Activated T-helper 2 cell treated with anti-CD3 and anti-CD28 coated beads, Interferon-gamma antibody, Interleukin-2, Interleukin-4, amounts not matched to agents 10 μg/mL and 5 μg/mL and 100 μg/mL, durations not matched to agents 14 hours and 24 hours and 36 hours (primary cell): ENCODE measurements around the gene NDUFAF7. TPM values are rescaled to one million over a fixed set of nuclear protein-coding genes. Genes with fewer than 3 reads are reported as not detected.
"Not testable (repeated sequence)": the region's sequence is repeated elsewhere in the genome, so short reads cannot be mapped to it uniquely, and the experiment has no call there.

ENCODE experiments used
- DNase-seq: peaks from one replicate; pipeline ENCODE4 v3.0.0; 2021; ENCODE audit warnings: low spot score
- H3K27ac Mint-ChIP-seq: one replicate; pipeline ENCODE4 v1.8.0; 2021; ENCODE audit warnings: mixed read lengths
- H3K27me3 Mint-ChIP-seq: one replicate; pipeline ENCODE4 v1.8.0; 2021; ENCODE audit warnings: low read depth, mixed read lengths
- H3K36me3 Mint-ChIP-seq: one replicate; pipeline ENCODE4 v1.8.0; 2021; ENCODE audit warnings: low read depth, mixed read lengths
- H3K4me1 Mint-ChIP-seq: one replicate; pipeline ENCODE4 v1.8.0; 2021; ENCODE audit warnings: low read depth, mixed read lengths
- H3K4me3 Mint-ChIP-seq: one replicate; pipeline ENCODE4 v1.8.0; 2021; ENCODE audit warnings: low read depth, mild to moderate bottlenecking, moderate library complexity, mixed read lengths
- H3K9me3 Mint-ChIP-seq: one replicate; pipeline ENCODE4 v1.8.0; 2021; ENCODE audit warnings: mixed read lengths
- intact Hi-C: fragments of 100-400 bp; cut with micrococcal nuclease; formaldehyde crosslinking; loops from one replicate; pipeline ENCODE4 v1.15.1; 2023
- total RNA-seq: library from RNA; stranded (reverse); gene quantifications from 2 replicates; pipeline ENCODE4 v1.2.3, GENCODE V29; 2022

Gene NDUFAF7
- total RNA-seq, 1 donor from 2014 or later, result 21.2 TPM

DNA sequence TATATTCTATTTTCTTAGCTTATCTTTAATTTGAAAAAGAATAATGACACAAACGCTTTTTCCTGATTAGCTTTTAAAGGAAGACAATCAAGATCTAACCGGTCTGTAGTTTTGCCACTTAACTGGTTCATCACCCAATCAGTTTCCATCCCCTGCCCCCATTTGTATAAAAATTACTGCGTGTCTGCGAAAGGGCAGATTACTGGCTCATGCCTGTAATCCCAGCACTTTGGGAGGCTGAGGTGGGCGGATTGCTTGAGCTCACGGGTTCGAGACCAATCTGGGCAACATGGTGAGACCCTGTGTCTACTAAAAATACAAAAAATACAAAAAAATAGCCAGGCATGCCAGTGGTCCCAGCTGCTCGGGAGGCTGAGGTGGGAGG is 32.8 kb upstream of the NDUFAF7 start:
- peaks cover 1% of the 10 kb centered on the region for H3K27me3 Mint-ChIP-seq
- H3K4me1 Mint-ChIP-seq, result peaks cover 32% of the 10 kb centered on the region
- no peak for DNase-seq
- H3K36me3 Mint-ChIP-seq, result peaks cover 43% of the 10 kb centered on the region
- H3K4me3 Mint-ChIP-seq, result no peak overlapping the region
- intact Hi-C loops, result no loop called here
- peaks cover 3% of the 10 kb centered on the region for H3K9me3 Mint-ChIP-seq
- no peak overlapping the region for H3K27ac Mint-ChIP-seq

DNA sequence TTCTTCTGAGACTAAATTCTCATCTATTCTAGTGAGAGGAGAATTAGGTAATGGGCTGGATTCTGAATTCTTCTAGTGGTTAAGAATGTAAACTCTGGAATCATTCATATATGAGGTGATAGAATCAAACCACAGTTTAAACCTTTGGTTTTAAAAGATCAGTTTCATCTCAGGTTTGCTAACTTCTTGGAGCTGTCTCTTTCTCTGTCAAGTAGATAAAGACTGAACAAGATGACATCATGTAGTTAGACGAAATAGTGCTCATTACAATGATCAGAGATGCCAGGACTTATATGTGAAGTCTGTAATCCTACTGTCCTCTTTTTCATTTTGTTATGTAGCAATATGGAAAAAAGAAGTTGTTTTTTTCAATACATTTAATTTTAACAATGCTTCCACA is 30.2 kb upstream of the NDUFAF7 start:
- Mint-ChIP-seq H3K4me3 (no peak overlapping the region), H3K27me3 (no peaks in the 10 kb centered on the region), H3K27ac (peak overlapping the region; percentile 67), H3K4me1 (peaks cover 33% of the 10 kb centered on the region), H3K36me3 (peaks cover 68% of the 10 kb centered on the region), H3K9me3 (peaks cover 22% of the 10 kb centered on the region)
- intact Hi-C loops, result loop anchor here (1.0 kb wide), 2 partner anchors 30 to 235 kb away; partner anchors contain the start of genes CEBPZ, NDUFAF7 and STRN
- no peak for DNase-seq

DNA sequence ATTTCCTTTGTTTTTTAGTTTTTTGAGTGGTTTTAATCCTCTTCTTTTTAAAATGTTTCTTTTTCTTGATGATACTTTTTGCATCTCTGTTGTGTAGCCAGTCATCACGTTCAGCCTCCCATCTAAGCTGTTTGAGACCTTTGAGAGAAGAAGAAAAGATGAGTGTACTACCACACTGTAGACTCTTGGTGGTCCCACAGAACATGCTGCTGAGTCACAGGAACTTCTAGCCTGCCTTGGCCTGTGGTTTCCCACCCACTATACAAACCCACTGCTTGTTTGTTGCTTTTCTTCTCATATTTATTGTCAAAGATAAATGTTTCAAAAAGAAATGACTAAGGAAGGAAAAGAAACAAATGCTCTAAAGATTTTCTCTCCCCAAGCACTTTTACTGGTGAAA is 29.7 kb upstream of the NDUFAF7 start:
- Mint-ChIP-seq H3K4me1 (peaks cover 33% of the 10 kb centered on the region), H3K4me3 (no peak overlapping the region), H3K9me3 (peaks cover 25% of the 10 kb centered on the region), H3K36me3 (peaks cover 71% of the 10 kb centered on the region), H3K27me3 (no peaks in the 10 kb centered on the region), H3K27ac (peak overlapping the region; percentile 63)
- intact Hi-C loops, result loop anchor here (1.0 kb wide), 2 partner anchors 30 to 235 kb away; partner anchors contain the start of genes CEBPZ, NDUFAF7 and STRN
- no peak for DNase-seq

DNA sequence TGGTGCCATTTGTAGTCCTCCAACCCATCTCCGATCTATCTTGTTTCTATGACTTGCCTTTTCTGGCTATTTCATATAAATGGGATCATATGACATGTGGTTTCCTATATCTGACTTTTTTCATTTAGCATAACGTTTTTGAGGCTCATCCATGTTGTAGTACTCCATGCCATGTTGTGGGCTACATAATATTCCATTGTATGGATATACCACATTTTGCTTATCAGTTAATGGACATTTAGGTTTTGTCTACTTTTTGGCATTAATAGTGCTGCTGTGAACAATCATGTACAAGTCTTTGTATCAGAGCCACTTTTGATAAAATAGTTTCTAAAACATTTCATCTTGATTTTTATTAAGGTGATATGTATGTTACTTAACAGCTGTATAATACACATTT is 27.8 kb upstream of the NDUFAF7 start:
- peaks cover 90% of the 10 kb centered on the region for H3K36me3 Mint-ChIP-seq

DNA sequence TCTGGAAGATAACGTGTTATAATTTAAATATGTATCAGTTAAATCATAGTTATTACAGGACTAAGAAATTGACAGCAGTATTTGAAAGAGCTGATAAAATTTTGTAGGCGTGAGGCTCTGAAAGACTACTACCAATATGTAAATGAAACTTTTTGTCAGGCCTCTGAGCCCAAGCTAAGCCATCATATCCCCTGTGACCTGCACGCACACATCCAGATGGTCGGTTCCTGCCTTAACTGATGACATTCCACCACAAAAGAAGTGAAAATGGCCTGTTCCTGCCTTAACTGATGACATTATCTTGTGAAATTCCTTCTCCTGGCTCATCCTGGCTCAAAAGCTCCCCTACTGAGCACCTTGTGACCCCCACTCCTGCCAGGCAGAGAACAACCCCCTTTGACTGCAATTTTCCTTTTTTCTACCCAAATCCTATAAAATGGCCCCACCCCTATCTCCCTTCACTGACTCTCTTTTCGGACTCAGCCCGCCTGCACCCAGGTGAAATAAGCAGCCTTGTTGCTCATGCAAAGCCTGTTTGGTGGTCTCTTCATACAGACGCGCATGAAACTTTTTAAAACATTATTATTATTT is 26.3 kb upstream of the NDUFAF7 start:
- H3K27me3 Mint-ChIP-seq, H3K27ac Mint-ChIP-seq, DNase-seq, intact Hi-C loops, H3K4me3 Mint-ChIP-seq: not testable (repeated sequence)
- Mint-ChIP-seq H3K4me1 (peaks cover 21% of the 10 kb centered on the region), H3K36me3 (peaks cover 94% of the 10 kb centered on the region), H3K9me3 (peaks cover 55% of the 10 kb centered on the region)

More for the DNA sequence above, 27.8 kb upstream of the NDUFAF7 start:
- intact Hi-C loops, result no loop called here
- H3K27me3 Mint-ChIP-seq, result no peaks in the 10 kb centered on the region
- no peak overlapping the region for H3K4me3 Mint-ChIP-seq
- H3K9me3 Mint-ChIP-seq, result peaks cover 44% of the 10 kb centered on the region
- H3K27ac Mint-ChIP-seq, result no peak overlapping the region
- peaks cover 28% of the 10 kb centered on the region for H3K4me1 Mint-ChIP-seq
- no peak for DNase-seq

DNA sequence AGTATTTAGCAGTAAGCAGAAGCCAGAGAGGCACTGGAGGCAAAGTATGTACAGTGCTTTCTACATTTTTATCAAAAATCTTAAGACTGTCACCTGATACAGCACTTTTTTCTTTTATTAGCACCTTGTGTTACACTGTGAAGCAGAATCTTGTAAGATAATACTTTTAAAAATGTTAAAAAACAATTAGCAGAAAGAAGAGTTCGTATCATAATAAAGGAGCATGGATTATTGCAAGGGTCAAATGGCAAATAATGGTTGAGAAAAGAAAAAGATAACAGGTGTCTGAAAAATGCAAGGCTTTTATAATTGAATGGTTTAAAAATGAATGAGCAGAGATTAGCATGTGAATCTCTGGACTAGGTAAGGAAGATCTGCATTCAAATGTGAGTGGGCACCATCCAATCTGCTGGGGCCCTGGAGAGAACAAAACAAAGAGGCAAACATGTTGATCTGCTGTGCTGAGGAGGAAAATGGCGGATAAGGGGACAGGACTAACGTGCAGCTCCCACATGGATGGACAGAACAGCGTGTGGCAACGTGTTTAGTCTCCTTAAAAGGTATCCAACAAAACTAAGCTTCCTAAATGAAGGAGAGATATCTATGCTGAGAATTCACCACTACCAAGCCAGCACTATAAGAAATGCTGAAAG is 25.6 kb upstream of the NDUFAF7 start:
- Mint-ChIP-seq H3K36me3 (peaks cover 94% of the 10 kb centered on the region), H3K27ac (no peak overlapping the region), H3K9me3 (peaks cover 55% of the 10 kb centered on the region), H3K27me3 (no peaks in the 10 kb centered on the region), H3K4me1 (peaks cover 17% of the 10 kb centered on the region), H3K4me3 (no peak overlapping the region)
- intact Hi-C loops, result no loop called here
- DNase-seq, result no peak

DNA sequence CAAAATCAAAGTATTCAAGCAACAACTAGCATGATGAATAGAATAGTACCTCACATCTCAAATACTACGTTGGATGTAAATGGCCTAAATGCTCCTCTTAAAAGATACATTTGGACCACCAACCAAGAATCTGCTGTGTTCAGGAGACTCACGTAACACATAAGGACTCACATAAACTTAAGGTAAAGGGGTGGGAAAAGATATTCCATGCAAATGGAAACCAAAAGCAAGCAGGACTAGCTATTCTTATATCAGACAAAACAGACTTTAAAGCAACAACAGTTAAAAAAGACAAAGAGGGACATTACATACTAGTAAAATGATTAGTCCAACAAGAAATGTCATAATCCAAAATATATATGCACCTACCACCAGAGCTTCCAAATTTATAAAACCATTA is 24.7 kb upstream of the NDUFAF7 start:
- peaks cover 55% of the 10 kb centered on the region for H3K9me3 Mint-ChIP-seq
- DNase-seq, H3K4me3 Mint-ChIP-seq, H3K27ac Mint-ChIP-seq, H3K27me3 Mint-ChIP-seq, H3K4me1 Mint-ChIP-seq, intact Hi-C loops: not testable (repeated sequence)
- peaks cover 94% of the 10 kb centered on the region for H3K36me3 Mint-ChIP-seq

DNA sequence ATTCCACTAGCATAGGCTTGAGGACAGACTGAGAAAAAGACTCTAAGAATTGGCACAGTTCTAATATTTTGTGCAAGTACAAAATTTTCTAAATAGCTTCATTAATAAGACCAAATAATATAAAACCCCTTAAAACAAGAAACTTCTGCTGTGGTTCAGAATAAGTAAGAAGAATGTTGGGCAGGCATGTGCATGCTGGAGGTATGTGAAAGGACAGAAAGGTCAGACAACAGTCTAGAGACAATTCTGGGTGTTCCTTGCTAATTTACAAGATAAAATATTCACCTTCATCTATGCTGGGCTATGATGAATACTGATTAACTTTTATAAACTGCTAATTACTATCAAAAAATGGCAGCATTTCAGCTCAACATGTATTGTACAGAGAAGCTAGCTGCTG is 20.2 kb upstream of the NDUFAF7 start:
- Mint-ChIP-seq H3K27ac (no peak overlapping the region), H3K36me3 (peaks cover 80% of the 10 kb centered on the region), H3K4me1 (peaks cover 3% of the 10 kb centered on the region), H3K4me3 (no peak overlapping the region), H3K9me3 (peaks cover 33% of the 10 kb centered on the region), H3K27me3 (no peaks in the 10 kb centered on the region)
- no peak for DNase-seq
- intact Hi-C loops, result no loop called here

DNA sequence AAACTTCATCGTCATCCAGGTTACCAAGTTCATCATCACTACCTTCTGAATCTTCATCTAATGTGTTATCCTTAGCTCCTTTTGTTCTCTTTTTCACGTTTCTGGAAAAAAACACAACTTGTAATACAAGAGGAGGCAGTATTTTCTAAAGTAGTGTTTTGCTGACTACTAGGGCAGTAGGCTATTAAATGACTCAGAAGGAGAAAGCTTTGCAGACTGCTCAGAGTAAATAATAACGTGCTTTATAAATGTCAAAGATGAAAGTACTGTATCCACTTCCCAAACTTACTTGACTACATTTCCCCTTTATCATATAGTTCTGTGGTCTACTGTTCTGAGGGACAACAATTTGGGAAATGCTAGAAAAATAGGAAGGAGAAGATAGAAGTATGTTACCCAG is 19.5 kb upstream of the NDUFAF7 start:
- Mint-ChIP-seq H3K36me3 (peaks cover 80% of the 10 kb centered on the region), H3K9me3 (peaks cover 28% of the 10 kb centered on the region), H3K4me3 (no peak overlapping the region), H3K4me1 (peaks cover 3% of the 10 kb centered on the region), H3K27ac (no peak overlapping the region), H3K27me3 (no peaks in the 10 kb centered on the region)
- DNase-seq, result no peak
- intact Hi-C loops, result no loop called here

DNA sequence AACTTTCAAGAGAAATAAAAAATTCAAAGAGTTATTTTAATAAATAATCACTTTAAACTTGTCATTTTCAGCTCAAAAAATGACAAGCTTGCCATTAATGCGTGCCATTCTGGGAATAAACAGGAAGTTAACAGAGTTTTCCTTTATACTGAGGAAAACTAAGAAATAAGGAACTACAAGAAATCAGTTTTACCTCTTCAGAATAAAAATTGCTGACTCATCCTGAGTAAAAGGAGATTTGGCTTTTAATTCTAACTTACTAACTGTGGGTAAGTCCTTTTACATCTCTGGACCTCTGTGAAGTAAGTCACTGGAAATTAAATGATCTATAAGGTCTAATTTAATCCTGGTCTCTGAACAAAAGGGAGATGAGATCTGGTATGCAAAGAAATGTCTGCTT is 16.2 kb upstream of the NDUFAF7 start:
- H3K9me3 Mint-ChIP-seq, result no peaks in the 10 kb centered on the region
- H3K27ac Mint-ChIP-seq, result no peak overlapping the region
- H3K4me1 Mint-ChIP-seq, result no peaks in the 10 kb centered on the region
- no peaks in the 10 kb centered on the region for H3K27me3 Mint-ChIP-seq
- peaks cover 68% of the 10 kb centered on the region for H3K36me3 Mint-ChIP-seq
- no peak overlapping the region for H3K4me3 Mint-ChIP-seq
- DNase-seq, result no peak
- intact Hi-C loops, result no loop called here

DNA sequence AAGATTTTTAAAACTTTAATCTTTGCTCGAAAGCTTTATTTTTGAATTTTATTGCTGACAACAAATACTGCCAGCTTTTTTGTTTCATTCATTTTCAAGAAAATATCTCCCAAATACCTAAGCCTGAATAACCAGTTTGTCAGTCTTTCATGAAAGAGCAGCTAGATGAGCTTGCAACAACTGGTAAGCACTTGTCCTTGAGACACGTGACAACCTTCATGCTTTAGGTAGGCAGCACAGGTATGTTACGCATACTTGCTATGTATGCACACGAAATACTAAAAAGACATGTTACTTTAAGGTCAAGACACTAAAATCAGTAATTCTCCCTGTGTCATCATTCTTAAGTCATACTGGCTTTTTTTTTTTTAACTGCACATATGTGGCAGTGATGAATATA is 12.4 kb upstream of the NDUFAF7 start:
- H3K36me3 Mint-ChIP-seq, result peaks cover 70% of the 10 kb centered on the region
- intact Hi-C loops, result no loop called here
- no peak overlapping the region for H3K4me3 Mint-ChIP-seq

DNA sequence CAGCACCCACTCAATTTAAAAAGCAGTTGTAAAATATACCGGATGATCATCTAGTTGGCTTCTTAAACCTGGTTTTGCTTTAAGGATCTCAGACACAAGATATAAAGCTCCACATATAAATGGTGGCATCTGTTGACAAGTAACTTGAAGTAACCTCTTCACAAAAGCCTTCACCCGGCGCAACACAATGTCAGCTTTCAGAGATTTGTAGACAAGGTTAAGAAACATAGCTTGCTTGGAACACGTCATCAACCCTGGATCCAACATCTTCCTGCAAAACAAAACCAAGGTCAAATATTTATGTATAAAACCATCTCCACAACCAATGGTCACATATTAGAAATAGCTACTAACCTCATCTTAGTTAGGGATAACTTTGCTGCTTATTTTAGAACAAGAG is 8.3 kb upstream of the NDUFAF7 start:
- no peak overlapping the region for H3K4me3 Mint-ChIP-seq
- H3K27ac Mint-ChIP-seq, result no peak overlapping the region
- no peaks in the 10 kb centered on the region for H3K9me3 Mint-ChIP-seq
- H3K4me1 Mint-ChIP-seq, result peaks cover 34% of the 10 kb centered on the region
- H3K36me3 Mint-ChIP-seq, result peaks cover 85% of the 10 kb centered on the region
- intact Hi-C loops, result no loop called here
- H3K27me3 Mint-ChIP-seq, result no peaks in the 10 kb centered on the region
- no peak for DNase-seq

More for the DNA sequence above, 12.4 kb upstream of the NDUFAF7 start:
- H3K9me3 Mint-ChIP-seq, result no peaks in the 10 kb centered on the region
- no peaks in the 10 kb centered on the region for H3K27me3 Mint-ChIP-seq
- no peak overlapping the region for H3K27ac Mint-ChIP-seq
- peaks cover 16% of the 10 kb centered on the region for H3K4me1 Mint-ChIP-seq
- DNase-seq, result no peak

DNA sequence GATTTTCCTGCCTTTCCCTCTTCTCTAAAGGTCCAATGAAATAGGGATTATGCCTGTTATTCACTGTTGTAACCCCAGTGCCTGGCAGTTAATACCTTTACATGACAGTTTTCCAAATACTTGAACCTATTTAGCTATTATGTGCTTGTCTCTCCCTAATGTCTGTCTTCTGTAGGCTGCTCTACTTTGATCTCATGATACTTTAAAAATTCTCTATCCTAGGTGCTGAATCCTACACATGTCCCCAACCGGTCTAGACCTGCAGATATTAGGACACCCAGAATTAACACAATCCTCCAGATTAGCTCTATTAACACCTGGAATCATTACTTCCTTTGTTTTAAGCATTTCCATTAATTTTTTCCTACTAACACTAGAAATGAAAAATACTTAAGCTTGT is 7.4 kb upstream of the NDUFAF7 start:
- intact Hi-C loops, result no loop called here
- H3K36me3 Mint-ChIP-seq, result peaks cover 85% of the 10 kb centered on the region

More for the DNA sequence above, 7.4 kb upstream of the NDUFAF7 start:
- Mint-ChIP-seq H3K4me3 (no peak overlapping the region), H3K9me3 (no peaks in the 10 kb centered on the region), H3K4me1 (peaks cover 36% of the 10 kb centered on the region), H3K27me3 (no peaks in the 10 kb centered on the region), H3K27ac (no peak overlapping the region)
- no peak for DNase-seq
